SK-N-MC (cell line): ENCODE measurements around the gene FAM81B.

Source experiments
- DNase-seq: peaks from one replicate; pipeline ENCODE4 v3.0.0-alpha.2; 2011; ENCODE audit warnings: low read depth, low spot score
- H3K27ac ChIP-seq: fragments of 200-600 bp; sonication (generic); 2 replicates; pipeline ENCODE4 v1.5.1; 2016; ENCODE audit warnings: mixed run types
- H3K36me3 ChIP-seq: fragments of 200-600 bp; sonication (generic); 2 replicates; pipeline ENCODE4 v1.6.1; 2017; ENCODE audit warnings: antibody characterized with exemption, low read length, mixed read lengths; ENCODE audit not compliant: insufficient read depth
- H3K4me3 ChIP-seq: fragments of 200-600 bp; sonication (generic); 2 replicates; pipeline ENCODE4 v1.5.1; 2016
- H3K9ac ChIP-seq: fragments of 200-600 bp; sonication (generic); 2 replicates; pipeline ENCODE4 v1.8.0; 2017; ENCODE audit warnings: mixed run types, mixed read lengths; ENCODE audit not compliant: insufficient read length
- H3K9me3 ChIP-seq: fragments of 200-600 bp; sonication (generic); 2 replicates; pipeline ENCODE4 v1.6.1; 2017; ENCODE audit warnings: low read depth, mild to moderate bottlenecking, antibody characterized with exemption, low read length, moderate library complexity, mixed read lengths
- EZH2 ChIP-seq: fragments of 200-600 bp; sonication (generic); IDR thresholded peaks from one replicate; pipeline ENCODE4 v1.6.1; 2017; ENCODE audit warnings: antibody characterized with exemption
- FOXP2 ChIP-seq: optimal IDR thresholded peaks from 2 replicates; pipeline ENCODE3; 2011; ENCODE audit warnings: mild to moderate bottlenecking, moderate library complexity; ENCODE audit not compliant: insufficient read depth; ENCODE audit errors: extremely low read length, control extremely low read depth
- POLR2AphosphoS5 ChIP-seq: IDR thresholded peaks from 2 replicates; pipeline ENCODE4 v1.6.1; 2012; ENCODE audit warnings: mild to moderate bottlenecking, low read depth, low read length, borderline replicate concordance

FAM81B gene

GRCh38 chr5:95392593-95393182 is 1.5 kb downstream of the FAM81B start:
- Histone ChIP-seq H3K36me3 (no peaks in the 10 kb centered on the region), H3K9ac (no peak overlapping the region), H3K9me3 (no peaks in the 10 kb centered on the region), H3K27ac (no peak overlapping the region), H3K4me3 (no peak overlapping the region)
- DNase-seq = no peak
- no peak for TF ChIP-seq POLR2AphosphoS5
- no peak for TF ChIP-seq EZH2
- no peak for TF ChIP-seq FOXP2

- DNase-seq = no peak
- TF ChIP-seq EZH2 (no peak), FOXP2 (no peak), POLR2AphosphoS5 (no peak)
These were observed 2.1 kb downstream of the FAM81B start for GRCh38 chr5:95393279-95393678.

GRCh38 chr5:95398989-95399388 is 7.8 kb downstream of the FAM81B start:
- Histone ChIP-seq H3K4me3 (no peak overlapping the region), H3K9me3 (no peaks in the 10 kb centered on the region), H3K36me3 (no peaks in the 10 kb centered on the region), H3K9ac (no peak overlapping the region), H3K27ac (no peak overlapping the region)
- TF ChIP-seq EZH2 (no peak), FOXP2 (no peak), POLR2AphosphoS5 (no peak)
- peak; percentile 51 for DNase-seq

More at GRCh38 chr5:95393279-95393678, 2.1 kb downstream of the FAM81B start:
- Histone ChIP-seq H3K36me3 (no peaks in the 10 kb centered on the region), H3K9ac (no peak overlapping the region), H3K27ac (no peak overlapping the region), H3K4me3 (no peak overlapping the region), H3K9me3 (no peaks in the 10 kb centered on the region)

- Histone ChIP-seq H3K27ac (no peak overlapping the region), H3K4me3 (no peak overlapping the region), H3K9me3 (no peaks in the 10 kb centered on the region), H3K36me3 (no peaks in the 10 kb centered on the region), H3K9ac (no peak overlapping the region)
- TF ChIP-seq FOXP2 = no peak
- TF ChIP-seq POLR2AphosphoS5 = no peak
- TF ChIP-seq EZH2 = no peak
- DNase-seq = no peak
These were observed 10.5 kb downstream of the FAM81B start for GRCh38 chr5:95401626-95402025.

- no peak overlapping the region for H3K27ac ChIP-seq
- H3K9ac ChIP-seq = no peak overlapping the region
- no peak for TF ChIP-seq POLR2AphosphoS5
- TF ChIP-seq EZH2 = no peak
- no peak for TF ChIP-seq FOXP2
- H3K36me3 ChIP-seq = no peaks in the 10 kb centered on the region
- H3K4me3 ChIP-seq = no peak overlapping the region
- DNase-seq = no peak
- H3K9me3 ChIP-seq = no peaks in the 10 kb centered on the region
These were observed 12.8 kb downstream of the FAM81B start for GRCh38 chr5:95403996-95404395.

GRCh38 chr5:95406426-95407090 is 15.4 kb downstream of the FAM81B start:
- no peak for DNase-seq
- H3K4me3 ChIP-seq = no peak overlapping the region
- no peak overlapping the region for H3K27ac ChIP-seq
- H3K9ac ChIP-seq = no peak overlapping the region
- H3K9me3 ChIP-seq = no peaks in the 10 kb centered on the region
- H3K36me3 ChIP-seq = no peaks in the 10 kb centered on the region
- TF ChIP-seq FOXP2 (no peak), POLR2AphosphoS5 (no peak), EZH2 (no peak)

GRCh38 chr5:95410279-95410678 is 19.1 kb downstream of the FAM81B start:
- no peak overlapping the region for H3K27ac ChIP-seq
- no peaks in the 10 kb centered on the region for H3K36me3 ChIP-seq
- H3K9me3 ChIP-seq = no peaks in the 10 kb centered on the region
- no peak overlapping the region for H3K4me3 ChIP-seq
- TF ChIP-seq EZH2 (no peak), POLR2AphosphoS5 (no peak), FOXP2 (no peak)
- no peak overlapping the region for H3K9ac ChIP-seq
- DNase-seq = no peak

- TF ChIP-seq EZH2 = no peak
- no peak for TF ChIP-seq FOXP2
- TF ChIP-seq POLR2AphosphoS5 = no peak
These were observed 20.3 kb downstream of the FAM81B start for GRCh38 chr5:95411474-95411873.

More at GRCh38 chr5:95411474-95411873, 20.3 kb downstream of the FAM81B start:
- no peak for DNase-seq
- Histone ChIP-seq H3K9me3 (no peaks in the 10 kb centered on the region), H3K27ac (no peak overlapping the region), H3K4me3 (no peak overlapping the region), H3K9ac (no peak overlapping the region), H3K36me3 (no peaks in the 10 kb centered on the region)
